ENCODE data around the gene CCDC126.
A peak's percentile ranks its signal among the peaks of the same experiment; 100 is the strongest.

Gene CCDC126

DNA sequence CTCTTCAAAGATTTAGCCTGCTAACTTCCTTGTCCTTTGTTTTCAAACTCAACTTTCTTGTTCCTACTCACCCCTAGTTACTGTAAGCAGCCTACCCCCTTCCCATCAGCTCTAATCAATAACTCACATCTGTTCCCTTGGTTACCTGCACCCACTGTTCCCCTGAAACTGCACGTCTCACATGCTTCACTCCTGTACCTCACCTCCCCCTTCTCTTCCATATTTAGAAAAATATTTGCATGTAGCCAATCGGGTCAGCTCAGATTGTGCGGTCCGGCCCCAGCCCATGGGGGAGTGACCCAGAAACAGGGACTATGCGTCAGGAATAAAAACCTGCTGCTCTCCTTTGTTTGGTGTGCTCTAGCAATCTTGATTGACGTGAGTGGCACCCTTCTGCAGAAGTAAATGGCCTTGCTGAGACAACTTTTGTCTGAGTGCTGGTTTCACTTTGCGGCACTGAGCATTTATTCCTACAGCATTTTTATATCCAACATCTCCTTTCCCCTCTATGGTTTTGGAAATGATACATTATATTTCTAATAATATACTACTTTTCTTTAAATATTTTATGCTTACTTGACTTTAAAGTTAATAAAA is 61.7 kb downstream of the CCDC126 start:
- DNase-seq (ENCODE audit: low read depth): no peak
- no peak overlapping the region for H3K4me3 ChIP-seq (ENCODE audit: low read length)
- TF ChIP-seq, protein P1, sequence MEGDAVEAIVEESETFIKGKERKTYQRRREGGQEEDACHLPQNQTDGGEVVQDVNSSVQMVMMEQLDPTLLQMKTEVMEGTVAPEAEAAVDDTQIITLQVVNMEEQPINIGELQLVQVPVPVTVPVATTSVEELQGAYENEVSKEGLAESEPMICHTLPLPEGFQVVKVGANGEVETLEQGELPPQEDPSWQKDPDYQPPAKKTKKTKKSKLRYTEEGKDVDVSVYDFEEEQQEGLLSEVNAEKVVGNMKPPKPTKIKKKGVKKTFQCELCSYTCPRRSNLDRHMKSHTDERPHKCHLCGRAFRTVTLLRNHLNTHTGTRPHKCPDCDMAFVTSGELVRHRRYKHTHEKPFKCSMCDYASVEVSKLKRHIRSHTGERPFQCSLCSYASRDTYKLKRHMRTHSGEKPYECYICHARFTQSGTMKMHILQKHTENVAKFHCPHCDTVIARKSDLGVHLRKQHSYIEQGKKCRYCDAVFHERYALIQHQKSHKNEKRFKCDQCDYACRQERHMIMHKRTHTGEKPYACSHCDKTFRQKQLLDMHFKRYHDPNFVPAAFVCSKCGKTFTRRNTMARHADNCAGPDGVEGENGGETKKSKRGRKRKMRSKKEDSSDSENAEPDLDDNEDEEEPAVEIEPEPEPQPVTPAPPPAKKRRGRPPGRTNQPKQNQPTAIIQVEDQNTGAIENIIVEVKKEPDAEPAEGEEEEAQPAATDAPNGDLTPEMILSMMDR (conservative IDR thresholded peaks at IDR 0.05; ENCODE audit: low read depth, low read length): no peak

DNA sequence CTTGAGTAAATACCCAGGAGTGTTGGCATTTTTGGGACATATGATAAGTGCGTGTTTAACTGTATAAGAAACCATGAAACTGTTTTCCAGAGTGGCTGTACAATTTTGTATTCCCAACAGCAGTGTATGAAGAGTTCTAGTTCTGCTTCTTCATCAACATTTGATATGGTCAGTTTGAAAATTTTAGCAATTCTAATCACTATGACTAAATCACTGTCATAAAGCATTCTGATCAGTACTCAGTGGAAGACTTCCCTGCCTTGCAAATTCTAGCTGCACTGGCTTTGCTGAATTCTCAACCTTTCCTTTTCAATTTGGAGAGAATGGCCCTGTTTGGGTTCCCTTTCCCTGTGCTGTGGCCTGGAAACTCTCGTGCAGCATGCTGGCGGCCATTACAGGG is 64.2 kb downstream of the CCDC126 start:
- no peak overlapping the region for H3K4me3 ChIP-seq (ENCODE audit: low read length)
- DNase-seq (ENCODE audit: low read depth): no peak
- TF ChIP-seq, protein P1 (conservative IDR thresholded peaks at IDR 0.05; ENCODE audit: low read depth, low read length): no peak

DNA sequence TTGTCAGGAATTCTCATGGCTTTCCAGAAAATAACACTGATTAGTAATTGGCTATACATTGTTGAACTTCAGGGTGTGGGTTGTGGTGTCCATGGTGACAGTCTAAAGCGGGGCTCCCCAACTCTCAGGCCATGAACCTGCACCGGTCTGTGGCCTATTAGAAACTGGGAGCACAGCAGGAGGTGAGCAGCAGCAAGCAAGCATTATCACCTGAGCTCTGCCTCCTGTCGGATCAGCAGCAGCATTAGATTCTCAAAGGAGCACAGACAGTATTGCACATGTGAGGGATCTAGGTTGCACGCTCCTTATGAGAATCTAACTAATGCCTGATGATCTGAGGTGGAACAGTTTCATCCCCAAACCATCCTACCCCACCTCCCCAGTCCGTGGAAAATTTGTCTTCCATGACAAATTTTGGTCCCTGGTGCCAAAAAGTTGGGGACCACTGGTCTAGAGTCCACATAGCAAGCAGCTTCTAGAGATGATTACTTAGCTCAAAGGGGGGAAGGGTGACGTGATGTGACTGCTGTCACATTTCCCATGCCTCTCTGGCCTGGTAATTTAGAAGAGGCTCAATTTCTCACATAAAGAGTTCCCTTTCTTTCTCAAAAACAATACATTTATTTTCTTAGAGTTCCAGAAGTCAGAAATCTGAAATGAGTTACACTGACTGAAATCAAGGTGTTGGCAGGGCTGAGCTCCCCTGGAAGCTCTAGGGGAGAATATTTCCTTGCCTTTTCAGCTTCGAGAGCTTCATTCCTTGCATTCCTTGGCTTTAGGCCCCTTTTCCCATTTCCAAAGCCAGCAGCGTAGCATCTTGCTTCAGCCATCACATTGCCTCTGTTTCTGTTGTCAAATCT is 65.2 kb downstream of the CCDC126 start:
- H3K4me3 ChIP-seq (ENCODE audit: low read length): no peak overlapping the region
- no peak for DNase-seq (ENCODE audit: low read depth)
- TF ChIP-seq, protein P1 (conservative IDR thresholded peaks at IDR 0.05; ENCODE audit: low read depth, low read length): no peak

DNA sequence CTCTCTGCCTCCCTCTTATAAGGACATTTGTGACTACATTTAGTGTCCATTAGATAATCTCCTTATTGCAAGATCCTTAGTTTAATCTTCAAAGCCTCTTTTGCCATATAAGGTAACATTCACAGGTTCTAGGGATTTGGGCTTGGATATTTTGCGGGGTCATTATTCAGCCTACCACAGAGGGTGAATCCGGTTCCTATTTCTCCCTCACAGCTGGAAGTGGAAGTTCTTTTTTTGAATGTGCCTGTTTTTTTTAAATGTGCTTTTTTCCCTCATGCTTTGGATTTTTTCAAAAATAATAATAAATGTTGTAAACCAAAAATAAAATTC is 65.8 kb downstream of the CCDC126 start:
- H3K4me3 ChIP-seq (ENCODE audit: low read length): no peak overlapping the region
- no peak for DNase-seq (ENCODE audit: low read depth)
- TF ChIP-seq, protein P1 (conservative IDR thresholded peaks at IDR 0.05; ENCODE audit: low read depth, low read length): no peak

DNA sequence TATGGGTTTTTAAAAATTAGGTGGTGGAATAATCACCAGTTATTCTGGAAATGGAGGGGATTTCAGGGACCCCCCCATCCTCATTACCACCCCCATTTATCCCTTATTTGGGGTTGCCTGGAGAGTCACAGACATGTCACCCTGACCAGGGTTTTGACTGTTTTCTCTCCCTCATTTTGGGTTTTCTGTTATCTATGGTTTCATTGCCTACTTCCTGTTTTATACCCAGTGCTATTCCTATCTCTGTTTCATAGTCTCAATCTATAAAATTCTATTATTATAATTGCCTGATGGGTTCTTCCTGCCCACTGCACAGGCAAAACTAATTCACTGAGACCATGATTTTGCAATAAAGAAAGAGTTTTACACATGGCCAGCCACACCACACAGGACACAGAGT is 66.9 kb downstream of the CCDC126 start:
- no peak for DNase-seq (ENCODE audit: low read depth)
- TF ChIP-seq, protein P1 (conservative IDR thresholded peaks at IDR 0.05; ENCODE audit: low read depth, low read length): no peak
- H3K4me3 ChIP-seq (ENCODE audit: low read length): no peak overlapping the region

DNA sequence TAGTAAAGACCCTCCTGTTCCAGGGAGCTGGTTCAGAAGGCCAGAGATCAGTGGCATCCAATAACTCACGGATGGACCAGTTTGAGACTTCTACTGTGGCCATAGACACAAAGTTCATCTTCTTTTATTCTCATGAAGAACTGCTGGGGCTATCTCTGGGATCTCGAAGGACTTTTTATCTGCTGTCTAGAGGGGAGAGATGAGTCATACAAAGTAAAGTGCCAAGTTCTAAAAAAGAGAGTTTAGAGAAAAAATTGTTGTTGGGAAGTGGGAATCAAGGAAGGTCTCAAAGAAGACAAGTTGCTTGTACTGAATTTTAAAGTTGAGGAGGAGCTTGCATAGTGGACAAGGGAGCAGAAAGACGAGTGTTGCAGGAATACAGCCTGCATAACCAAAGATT is 74.9 kb downstream of the CCDC126 start:
- H3K4me3 ChIP-seq (ENCODE audit: low read length): no peak overlapping the region
- TF ChIP-seq, protein P1 (conservative IDR thresholded peaks at IDR 0.05; ENCODE audit: low read depth, low read length): no peak
- DNase-seq (ENCODE audit: low read depth): no peak

DNA sequence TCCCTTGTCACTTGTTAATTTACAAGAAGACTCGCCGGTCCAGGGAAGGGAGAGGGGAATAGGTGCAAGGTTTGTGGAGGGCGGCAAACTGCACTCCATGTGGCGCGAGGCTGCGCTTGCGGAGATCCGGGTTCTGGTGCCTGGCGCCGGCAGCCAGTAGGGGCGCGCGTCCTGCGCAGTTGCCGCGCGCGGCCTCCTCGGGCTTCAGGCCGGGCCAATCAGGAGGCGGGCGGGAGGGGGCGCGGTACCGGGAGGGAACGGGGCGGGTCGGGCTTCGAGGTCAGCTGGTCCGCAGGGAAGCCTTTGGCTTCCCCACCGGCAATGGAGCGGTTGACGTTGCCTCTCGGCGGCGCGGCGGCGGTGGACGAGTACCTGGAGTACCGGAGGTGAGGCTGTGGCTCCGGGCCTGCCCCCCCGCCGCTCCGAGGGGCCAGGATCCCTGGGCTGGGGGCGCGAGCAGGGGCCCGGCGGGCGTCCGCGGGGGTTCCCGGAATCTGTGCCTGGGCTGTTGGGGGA is 82.8 kb downstream of the CCDC126 start, which contains the start of gene FAM221A:
TSS of gene FAM221A (plus strand) at position 302 of the 516 bp plus-strand sequence. CDS start at position 322, 20 bp downstream.
- peak within 1 kb of the TSS; percentile 86 for H3K4me3 ChIP-seq (ENCODE audit: low read length)
- TF ChIP-seq, protein P1 (conservative IDR thresholded peaks at IDR 0.05; ENCODE audit: low read depth, low read length): peak; percentile 65
- peak; percentile 57 for DNase-seq (ENCODE audit: low read depth)
